T-helper 1 cell treated with Interleukin-12 subunit alpha and Interleukin-12 subunit beta and Interleukin-4 antibody, amounts not matched to agents 30 μg/mL and 1 μg/mL, for 36 hours (primary cell): ENCODE results near the gene SSUH2.

Experiments used
- H3K27ac Mint-ChIP-seq: one replicate; pipeline ENCODE4 v1.8.0; 2021; ENCODE audit warnings: mild to moderate bottlenecking, mixed read lengths
- H3K27me3 Mint-ChIP-seq: one replicate; pipeline ENCODE4 v1.8.0; 2021; ENCODE audit warnings: low read depth, mixed read lengths
- H3K36me3 Mint-ChIP-seq: one replicate; pipeline ENCODE4 v1.8.0; 2021; ENCODE audit warnings: low read depth, mixed read lengths
- H3K4me1 Mint-ChIP-seq: one replicate; pipeline ENCODE4 v1.8.0; 2021; ENCODE audit warnings: low read depth, mixed read lengths
- H3K4me3 Mint-ChIP-seq: one replicate; pipeline ENCODE4 v1.8.0; 2021; ENCODE audit warnings: mild to moderate bottlenecking, moderate library complexity, mixed read lengths
- H3K9me3 Mint-ChIP-seq: one replicate; pipeline ENCODE4 v1.8.0; 2021; ENCODE audit warnings: mixed read lengths

The SSUH2 gene

GRCh38 chr3:8621872-8622271 lies 22.7 kb downstream of the SSUH2 start:
- no peaks in the 10 kb centered on the region for H3K36me3 Mint-ChIP-seq
- peaks cover 3% of the 10 kb centered on the region for H3K4me1 Mint-ChIP-seq
- H3K4me3 Mint-ChIP-seq = no peak overlapping the region
- H3K27me3 Mint-ChIP-seq = no peaks in the 10 kb centered on the region
- H3K9me3 Mint-ChIP-seq = no peaks in the 10 kb centered on the region
- H3K27ac Mint-ChIP-seq = no peak overlapping the region

- peaks cover 3% of the 10 kb centered on the region for H3K4me1 Mint-ChIP-seq
- no peak overlapping the region for H3K4me3 Mint-ChIP-seq
- H3K9me3 Mint-ChIP-seq = no peaks in the 10 kb centered on the region
- H3K27me3 Mint-ChIP-seq = no peaks in the 10 kb centered on the region
- H3K27ac Mint-ChIP-seq = no peak overlapping the region
- no peaks in the 10 kb centered on the region for H3K36me3 Mint-ChIP-seq
Observed at GRCh38 chr3:8621141-8621540, 23.5 kb downstream of the SSUH2 start.

- Mint-ChIP-seq H3K36me3 (no peaks in the 10 kb centered on the region), H3K4me3 (no peak overlapping the region), H3K27ac (no peak overlapping the region), H3K4me1 (peaks cover 3% of the 10 kb centered on the region), H3K27me3 (no peaks in the 10 kb centered on the region), H3K9me3 (no peaks in the 10 kb centered on the region)
Observed at GRCh38 chr3:8619548-8619947, 25.1 kb downstream of the SSUH2 start.

DNA sequence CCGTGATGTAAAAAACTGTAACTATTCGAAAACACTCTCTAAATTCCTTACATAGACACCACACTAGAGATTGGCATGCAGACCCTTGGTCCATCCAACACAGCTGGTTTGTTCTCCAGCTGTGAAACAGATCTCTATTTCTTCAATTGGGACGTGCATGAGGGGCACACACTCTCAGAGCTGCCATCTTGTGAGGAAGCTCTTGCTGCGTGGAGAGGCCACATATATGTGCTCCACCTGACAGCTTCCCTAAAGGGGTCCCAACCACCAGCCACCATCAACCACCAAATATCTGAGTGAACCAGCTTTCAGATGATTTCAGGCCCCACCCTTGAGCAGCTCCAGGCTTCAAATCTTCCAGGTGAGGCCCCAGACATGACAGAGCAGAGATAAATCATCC lies 25.6 kb downstream of the SSUH2 start:
- H3K4me1 Mint-ChIP-seq = peaks cover 3% of the 10 kb centered on the region
- no peaks in the 10 kb centered on the region for H3K9me3 Mint-ChIP-seq
- no peak overlapping the region for H3K4me3 Mint-ChIP-seq
- no peak overlapping the region for H3K27ac Mint-ChIP-seq
- no peaks in the 10 kb centered on the region for H3K27me3 Mint-ChIP-seq
- H3K36me3 Mint-ChIP-seq = no peaks in the 10 kb centered on the region

- no peak overlapping the region for H3K4me3 Mint-ChIP-seq
Observed at GRCh38 chr3:8617921-8618320, 26.7 kb downstream of the SSUH2 start.

GRCh38 chr3:8610951-8611350 lies 33.6 kb downstream of the SSUH2 start:
- H3K9me3 Mint-ChIP-seq = no peaks in the 10 kb centered on the region
- H3K4me3 Mint-ChIP-seq = no peak overlapping the region
- no peaks in the 10 kb centered on the region for H3K27me3 Mint-ChIP-seq
- no peaks in the 10 kb centered on the region for H3K4me1 Mint-ChIP-seq
- no peak overlapping the region for H3K27ac Mint-ChIP-seq
- H3K36me3 Mint-ChIP-seq = no peaks in the 10 kb centered on the region

More at GRCh38 chr3:8617921-8618320, 26.7 kb downstream of the SSUH2 start:
- H3K9me3 Mint-ChIP-seq = no peaks in the 10 kb centered on the region
- H3K36me3 Mint-ChIP-seq = no peaks in the 10 kb centered on the region
- no peaks in the 10 kb centered on the region for H3K4me1 Mint-ChIP-seq
- no peak overlapping the region for H3K27ac Mint-ChIP-seq
- H3K27me3 Mint-ChIP-seq = no peaks in the 10 kb centered on the region

- no peaks in the 10 kb centered on the region for H3K4me1 Mint-ChIP-seq
- no peaks in the 10 kb centered on the region for H3K27me3 Mint-ChIP-seq
- H3K27ac Mint-ChIP-seq = no peak overlapping the region
- no peaks in the 10 kb centered on the region for H3K36me3 Mint-ChIP-seq
- H3K4me3 Mint-ChIP-seq = no peak overlapping the region
- H3K9me3 Mint-ChIP-seq = no peaks in the 10 kb centered on the region
Observed at GRCh38 chr3:8608791-8609467, 35.7 kb downstream of the SSUH2 start.

DNA sequence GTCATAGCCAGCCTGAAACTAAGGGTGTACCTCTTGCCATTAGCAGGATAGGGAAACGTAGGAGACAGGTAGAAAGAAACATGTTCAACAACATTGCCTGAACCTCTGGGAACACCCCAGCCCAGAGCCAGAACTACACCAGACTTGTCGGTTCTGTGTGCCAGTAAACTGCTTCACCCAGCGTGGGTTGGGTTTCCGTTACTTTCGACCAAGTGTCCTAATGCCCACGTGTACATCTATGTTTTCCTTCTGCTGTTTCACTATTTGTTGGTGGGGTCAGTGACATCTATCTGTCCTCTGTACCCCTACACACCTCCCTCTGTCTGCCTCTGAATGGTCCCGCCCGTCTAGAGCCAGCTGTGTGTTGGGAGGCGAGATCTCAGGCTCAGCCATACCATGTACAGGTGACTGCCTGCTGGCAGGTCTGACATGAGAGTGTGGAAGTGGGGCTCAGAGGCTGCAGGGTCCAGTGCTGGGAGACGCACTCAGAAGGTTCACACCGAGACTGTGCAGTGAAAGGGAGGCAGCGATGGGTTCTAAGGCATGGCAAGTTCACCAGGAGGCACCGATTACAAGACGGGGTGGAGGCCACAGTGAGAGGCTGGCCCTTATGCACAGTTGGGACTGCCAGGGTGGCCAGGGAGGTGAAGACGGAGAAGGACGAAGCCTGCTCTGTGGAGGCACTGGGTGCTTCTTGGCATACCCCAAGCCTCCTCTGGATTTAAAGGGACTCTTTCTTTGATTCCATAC lies 36.4 kb downstream of the SSUH2 start:
- no peaks in the 10 kb centered on the region for H3K9me3 Mint-ChIP-seq

DNA sequence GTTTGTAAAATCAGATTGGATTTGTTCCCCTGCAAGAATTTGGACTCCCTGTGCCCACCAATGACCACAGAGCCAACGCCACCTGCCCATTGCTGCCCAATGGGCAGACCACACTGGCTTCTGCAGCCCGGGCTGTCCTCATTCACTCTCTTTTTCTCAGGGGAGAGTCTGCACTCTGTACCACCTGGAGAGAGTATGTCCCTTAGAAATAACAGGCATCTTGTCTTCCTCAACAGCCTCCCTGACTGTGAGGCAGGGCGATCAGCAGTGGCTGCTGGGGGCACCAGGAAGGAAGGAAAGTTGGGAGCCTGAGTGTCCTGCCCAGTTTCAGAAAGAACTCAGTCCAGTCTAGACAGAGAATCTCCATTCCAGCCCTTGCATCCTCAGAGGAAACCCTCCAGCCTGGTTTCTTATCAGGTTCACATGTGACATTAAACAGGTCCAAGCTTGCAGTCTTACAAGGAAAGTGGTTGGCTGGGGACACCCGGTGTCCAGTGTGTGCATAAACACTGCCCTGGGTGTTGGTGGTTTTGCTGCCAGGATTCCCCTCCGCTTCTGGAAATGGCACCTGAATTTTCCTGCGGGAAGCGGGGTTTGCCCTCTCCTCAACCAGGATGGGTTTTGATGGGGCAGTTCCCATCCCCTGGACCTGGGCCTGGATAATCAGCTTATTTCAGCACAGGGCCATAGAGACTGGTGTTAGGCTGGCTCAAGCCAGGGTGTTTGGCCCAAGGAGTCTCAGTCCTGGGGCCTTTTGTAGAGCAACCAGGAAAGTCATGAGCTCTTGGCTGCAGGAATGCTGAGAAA lies 37.2 kb downstream of the SSUH2 start:
- H3K27ac Mint-ChIP-seq = no peak overlapping the region
- H3K4me3 Mint-ChIP-seq = no peak overlapping the region
- H3K27me3 Mint-ChIP-seq = no peaks in the 10 kb centered on the region
- no peaks in the 10 kb centered on the region for H3K4me1 Mint-ChIP-seq
- no peaks in the 10 kb centered on the region for H3K9me3 Mint-ChIP-seq
- H3K36me3 Mint-ChIP-seq = no peaks in the 10 kb centered on the region

More for the DNA sequence above, 36.4 kb downstream of the SSUH2 start:
- Mint-ChIP-seq H3K27ac (no peak overlapping the region), H3K36me3 (no peaks in the 10 kb centered on the region), H3K27me3 (no peaks in the 10 kb centered on the region), H3K4me3 (no peak overlapping the region), H3K4me1 (no peaks in the 10 kb centered on the region)

- H3K27ac Mint-ChIP-seq = no peak overlapping the region
- H3K4me1 Mint-ChIP-seq = no peaks in the 10 kb centered on the region
- H3K36me3 Mint-ChIP-seq = no peaks in the 10 kb centered on the region
- H3K4me3 Mint-ChIP-seq = no peak overlapping the region
- no peaks in the 10 kb centered on the region for H3K27me3 Mint-ChIP-seq
- no peaks in the 10 kb centered on the region for H3K9me3 Mint-ChIP-seq
Observed at GRCh38 chr3:8606701-8607231, 37.8 kb downstream of the SSUH2 start.

GRCh38 chr3:8604988-8605387 lies 39.6 kb downstream of the SSUH2 start:
- Mint-ChIP-seq H3K4me3 (no peak overlapping the region), H3K27ac (no peak overlapping the region), H3K4me1 (no peaks in the 10 kb centered on the region), H3K36me3 (no peaks in the 10 kb centered on the region), H3K9me3 (no peaks in the 10 kb centered on the region), H3K27me3 (no peaks in the 10 kb centered on the region)

DNA sequence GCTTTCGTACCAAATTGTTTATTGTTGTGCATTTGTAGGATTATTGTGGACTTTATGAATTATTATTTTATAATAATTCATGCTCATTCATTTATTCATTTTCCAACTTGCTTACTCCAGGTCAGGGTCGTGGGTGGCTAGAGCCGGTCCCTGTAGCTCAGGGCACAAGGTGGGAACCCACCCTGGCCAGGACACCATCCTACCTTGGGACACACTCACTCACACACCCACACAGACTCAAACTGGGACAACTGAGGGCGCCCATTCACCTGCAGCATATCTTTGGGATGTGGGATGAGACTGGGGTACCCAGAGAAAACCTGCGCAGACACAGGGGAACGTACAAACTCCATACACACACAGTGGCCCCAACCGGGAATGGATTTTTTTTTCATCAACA lies 40.6 kb downstream of the SSUH2 start:
- Mint-ChIP-seq H3K36me3 (no peaks in the 10 kb centered on the region), H3K9me3 (no peaks in the 10 kb centered on the region), H3K4me1 (no peaks in the 10 kb centered on the region), H3K4me3 (no peak overlapping the region), H3K27ac (no peak overlapping the region), H3K27me3 (no peaks in the 10 kb centered on the region)

GRCh38 chr3:8603115-8603710 lies 41.4 kb downstream of the SSUH2 start:
- Mint-ChIP-seq H3K27me3 (no peaks in the 10 kb centered on the region), H3K36me3 (no peaks in the 10 kb centered on the region)

DNA sequence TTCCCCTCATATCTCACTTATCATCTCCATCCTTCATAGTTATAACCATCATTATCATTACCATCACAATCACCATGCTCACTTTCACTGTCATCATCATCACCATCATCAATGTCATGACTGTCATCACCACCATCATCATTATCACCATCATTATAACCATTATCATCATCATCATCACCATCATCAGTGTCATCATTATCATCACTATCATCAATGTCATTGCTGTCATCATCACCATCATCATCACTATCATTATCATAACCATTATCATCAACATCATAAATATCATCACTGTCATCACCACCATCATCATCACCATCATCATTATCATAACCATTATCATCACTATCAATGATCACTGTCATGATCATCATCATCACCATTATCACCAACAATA lies 44.1 kb downstream of the SSUH2 start:
- Mint-ChIP-seq H3K27me3 (no peaks in the 10 kb centered on the region), H3K27ac (no peak overlapping the region), H3K4me3 (no peak overlapping the region), H3K4me1 (no peaks in the 10 kb centered on the region), H3K9me3 (no peaks in the 10 kb centered on the region), H3K36me3 (no peaks in the 10 kb centered on the region)

More at GRCh38 chr3:8603115-8603710, 41.4 kb downstream of the SSUH2 start:
- no peak overlapping the region for H3K27ac Mint-ChIP-seq
- no peaks in the 10 kb centered on the region for H3K9me3 Mint-ChIP-seq
- H3K4me1 Mint-ChIP-seq = no peaks in the 10 kb centered on the region
- H3K4me3 Mint-ChIP-seq = no peak overlapping the region
